ENCODE data around the gene ARHGEF28.

ARHGEF28 gene

GRCh38 chr5:73986729-73987128, 360.7 kb downstream of the ARHGEF28 start:
- H3K9me3 Mint-ChIP-seq: no peaks in the 10 kb centered on the region
- no peaks in the 10 kb centered on the region for H3K4me1 Mint-ChIP-seq
- no peak for DNase-seq (ENCODE audit: low spot score in 2 of 2)
- ATAC-seq (replicated peaks; ENCODE audit: extremely low read depth, poor library complexity, severe bottlenecking): no peak
- H3K36me3 Mint-ChIP-seq (ENCODE audit: insufficient read depth): no peaks in the 10 kb centered on the region
- peaks cover 19% of the 10 kb centered on the region for H3K27me3 Mint-ChIP-seq
- no peak overlapping the region for H3K27ac Mint-ChIP-seq (ENCODE audit: low read depth)
- H3K4me3 Mint-ChIP-seq: no peak overlapping the region

GRCh38 chr5:73987915-73988314, 361.9 kb downstream of the ARHGEF28 start:
- no peak overlapping the region for H3K27ac Mint-ChIP-seq (ENCODE audit: low read depth)
- ATAC-seq (replicated peaks; ENCODE audit: extremely low read depth, poor library complexity, severe bottlenecking): no peak
- peaks cover 31% of the 10 kb centered on the region for H3K27me3 Mint-ChIP-seq
- H3K9me3 Mint-ChIP-seq: no peaks in the 10 kb centered on the region
- no peaks in the 10 kb centered on the region for H3K4me1 Mint-ChIP-seq
- no peak overlapping the region for H3K4me3 Mint-ChIP-seq
- no peak for DNase-seq (ENCODE audit: low spot score in 2 of 2)
- no peaks in the 10 kb centered on the region for H3K36me3 Mint-ChIP-seq (ENCODE audit: insufficient read depth)

- no peak overlapping the region for H3K27ac Mint-ChIP-seq (ENCODE audit: low read depth)
- peaks cover 42% of the 10 kb centered on the region for H3K27me3 Mint-ChIP-seq
- H3K4me3 Mint-ChIP-seq: no peak overlapping the region
- H3K9me3 Mint-ChIP-seq: no peaks in the 10 kb centered on the region
- no peaks in the 10 kb centered on the region for H3K4me1 Mint-ChIP-seq
- no peaks in the 10 kb centered on the region for H3K36me3 Mint-ChIP-seq (ENCODE audit: insufficient read depth)
- DNase-seq (ENCODE audit: low spot score in 2 of 2): no peak
- ATAC-seq (replicated peaks; ENCODE audit: extremely low read depth, poor library complexity, severe bottlenecking): no peak
Observed at GRCh38 chr5:73989956-73990355, 364.0 kb downstream of the ARHGEF28 start.

Data from central memory CD8-positive, alpha-beta T cell (primary cell).